Measurements from ENCODE around the gene MUCL1.
"Not testable (repeated sequence)": the region's sequence is repeated elsewhere in the genome, so short reads cannot be mapped to it uniquely, and the experiment has no call there.

Gene MUCL1

DNA sequence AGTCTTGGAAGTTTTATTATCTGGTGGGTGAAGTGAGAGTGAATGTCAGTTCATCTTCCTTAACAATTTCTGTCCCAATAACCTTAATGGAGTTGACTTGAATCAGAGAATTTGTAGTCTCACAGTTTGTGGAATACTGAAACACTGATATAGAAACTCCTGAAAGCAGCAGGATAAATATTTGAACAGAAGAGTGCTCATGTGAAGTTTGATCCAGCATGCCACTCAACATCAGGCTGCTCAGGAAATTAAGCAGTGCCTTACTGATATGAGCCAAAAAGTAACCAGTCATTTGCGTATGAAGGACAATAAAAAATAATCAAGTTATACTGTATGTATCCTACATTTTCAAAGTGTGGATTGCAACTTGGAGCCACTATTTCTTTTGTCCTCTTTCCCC is 15.7 kb downstream of the MUCL1 start:
- no peak for FAIRE-seq
- TF ChIP-seq, protein P1, sequence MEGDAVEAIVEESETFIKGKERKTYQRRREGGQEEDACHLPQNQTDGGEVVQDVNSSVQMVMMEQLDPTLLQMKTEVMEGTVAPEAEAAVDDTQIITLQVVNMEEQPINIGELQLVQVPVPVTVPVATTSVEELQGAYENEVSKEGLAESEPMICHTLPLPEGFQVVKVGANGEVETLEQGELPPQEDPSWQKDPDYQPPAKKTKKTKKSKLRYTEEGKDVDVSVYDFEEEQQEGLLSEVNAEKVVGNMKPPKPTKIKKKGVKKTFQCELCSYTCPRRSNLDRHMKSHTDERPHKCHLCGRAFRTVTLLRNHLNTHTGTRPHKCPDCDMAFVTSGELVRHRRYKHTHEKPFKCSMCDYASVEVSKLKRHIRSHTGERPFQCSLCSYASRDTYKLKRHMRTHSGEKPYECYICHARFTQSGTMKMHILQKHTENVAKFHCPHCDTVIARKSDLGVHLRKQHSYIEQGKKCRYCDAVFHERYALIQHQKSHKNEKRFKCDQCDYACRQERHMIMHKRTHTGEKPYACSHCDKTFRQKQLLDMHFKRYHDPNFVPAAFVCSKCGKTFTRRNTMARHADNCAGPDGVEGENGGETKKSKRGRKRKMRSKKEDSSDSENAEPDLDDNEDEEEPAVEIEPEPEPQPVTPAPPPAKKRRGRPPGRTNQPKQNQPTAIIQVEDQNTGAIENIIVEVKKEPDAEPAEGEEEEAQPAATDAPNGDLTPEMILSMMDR (IDR thresholded peaks at IDR 0.05; ENCODE audit: insufficient read depth, missing control alignments): no peak
- no peak for DNase-seq (ENCODE audit: insufficient read length, low spot score)

DNA sequence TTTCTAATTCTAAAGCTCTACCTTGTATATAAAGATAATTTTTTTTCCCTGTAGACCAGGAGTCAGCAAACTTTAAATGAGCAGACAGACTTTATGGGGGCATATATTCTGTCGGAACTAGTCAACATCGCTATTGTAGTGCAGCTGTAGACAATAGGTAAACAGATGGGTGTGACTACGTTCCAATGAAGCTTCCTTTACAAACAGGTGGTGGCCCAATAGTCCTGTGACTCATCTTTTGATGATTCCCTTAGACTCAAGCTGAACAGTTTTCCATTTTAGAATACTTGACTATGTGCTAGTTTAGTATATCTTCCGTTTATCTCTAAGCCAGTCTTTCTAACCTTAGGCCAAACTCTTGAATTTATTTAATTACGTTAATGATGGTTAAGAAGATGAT is 16.3 kb downstream of the MUCL1 start:
- TF ChIP-seq, protein P1 (IDR thresholded peaks at IDR 0.05; ENCODE audit: insufficient read depth, missing control alignments): no peak
- FAIRE-seq (no peak), DNase-seq (ENCODE audit: insufficient read length, low spot score) (no peak)

DNA sequence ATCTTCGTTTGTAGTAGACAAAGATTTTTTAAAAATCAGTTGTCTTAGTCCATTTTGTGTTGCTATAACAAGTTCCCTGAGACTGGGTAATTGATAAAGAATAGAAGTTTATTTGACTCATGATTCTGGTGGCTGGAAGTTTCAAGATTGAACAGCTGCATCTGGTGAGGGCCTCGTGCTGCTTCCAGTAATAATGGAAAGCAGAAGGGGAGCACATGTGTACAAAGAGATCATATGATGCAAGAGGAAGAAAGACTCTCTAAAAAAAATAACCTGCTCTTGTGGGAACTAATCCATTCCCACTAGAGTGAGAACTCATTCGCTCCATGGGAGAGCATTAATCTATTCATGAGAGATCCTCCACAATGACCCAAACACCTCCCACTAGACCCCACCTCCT is 24.8 kb downstream of the MUCL1 start:
- no peak for DNase-seq (ENCODE audit: insufficient read length, low spot score)
- TF ChIP-seq, protein P1 (IDR thresholded peaks at IDR 0.05; ENCODE audit: insufficient read depth, missing control alignments): no peak
- FAIRE-seq: no peak

DNA sequence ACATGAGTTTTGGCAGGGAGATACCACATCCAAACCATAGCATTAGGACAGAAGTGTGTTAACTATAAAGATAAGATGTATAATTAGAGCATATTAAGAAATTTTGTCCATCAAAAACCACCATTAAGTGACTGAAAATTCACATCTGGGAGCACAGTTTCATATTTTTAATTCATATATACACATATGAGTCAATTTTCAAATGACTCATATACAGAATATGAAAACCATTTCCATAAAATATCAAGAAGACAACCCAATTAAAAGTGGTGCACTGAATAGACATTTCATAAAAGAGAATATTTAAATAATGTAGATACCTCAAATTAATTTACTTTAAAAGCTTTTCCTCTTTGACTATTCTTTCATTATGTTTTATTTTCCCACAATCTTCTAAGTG is 25.3 kb downstream of the MUCL1 start:
- TF ChIP-seq, protein P1 (IDR thresholded peaks at IDR 0.05; ENCODE audit: insufficient read depth, missing control alignments): no peak
- FAIRE-seq (no peak), DNase-seq (ENCODE audit: insufficient read length, low spot score) (no peak)

DNA sequence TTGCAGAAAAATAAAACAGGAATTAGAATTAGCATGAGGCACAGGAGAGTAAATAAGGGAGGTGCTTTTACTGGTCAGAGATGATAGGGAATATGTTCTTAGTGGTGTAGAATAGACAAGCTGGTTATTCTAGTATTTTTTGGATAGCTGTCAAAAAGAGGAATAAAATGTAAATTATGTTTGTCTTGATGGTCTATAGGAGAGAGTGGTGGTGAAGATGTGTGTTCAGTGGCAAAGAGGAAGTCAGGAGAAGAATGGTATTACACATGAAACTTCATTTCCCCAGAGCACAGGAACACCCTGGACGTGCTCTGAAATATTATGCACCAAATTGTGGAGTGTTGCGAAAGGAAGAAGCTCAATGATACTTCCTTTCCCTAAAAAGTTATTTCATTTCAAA is 27.8 kb downstream of the MUCL1 start:
- DNase-seq (ENCODE audit: insufficient read length, low spot score) (no peak), FAIRE-seq (no peak)
- TF ChIP-seq, protein P1 (IDR thresholded peaks at IDR 0.05; ENCODE audit: insufficient read depth, missing control alignments): no peak

DNA sequence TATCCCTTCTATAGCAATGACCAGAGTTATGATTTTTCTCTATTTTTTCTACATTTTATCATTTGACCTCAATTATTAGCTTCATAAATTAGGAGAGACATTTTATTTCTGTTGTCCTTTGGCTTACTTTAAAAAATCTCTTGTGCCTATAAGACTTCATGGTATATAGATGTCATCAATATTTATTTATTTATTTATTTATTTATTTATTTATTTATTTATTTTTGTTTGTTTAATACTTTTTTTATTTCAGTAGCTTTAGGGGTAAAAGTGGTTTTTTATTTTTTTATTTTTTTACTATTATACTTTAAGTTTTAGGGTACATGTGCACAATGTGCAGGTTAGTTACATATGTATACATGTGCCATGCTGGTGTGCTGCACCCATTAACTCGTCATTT is 28.3 kb downstream of the MUCL1 start:
- DNase-seq (ENCODE audit: insufficient read length, low spot score); FAIRE-seq: not testable (repeated sequence)

DNA sequence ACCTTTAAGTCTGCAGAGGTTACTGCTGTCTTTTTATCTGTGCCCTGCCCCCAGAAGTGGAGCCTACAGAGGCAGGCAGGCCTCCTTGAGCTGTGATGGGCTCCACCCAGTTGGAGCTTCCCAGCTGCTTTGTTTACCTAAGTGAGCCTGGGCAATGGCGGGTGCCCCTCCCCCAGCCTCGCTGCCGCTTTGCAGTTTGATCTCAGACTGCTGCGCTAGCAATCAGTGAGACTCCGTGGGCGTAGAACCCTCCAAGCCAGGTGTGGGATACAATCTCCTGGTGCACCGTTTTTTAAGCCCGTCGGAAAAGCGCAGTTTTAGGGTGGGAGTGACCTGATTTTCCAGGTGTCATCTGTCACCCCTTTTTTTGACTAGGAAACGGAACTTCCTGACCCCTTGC is 34.1 kb downstream of the MUCL1 start:
- DNase-seq (ENCODE audit: insufficient read length, low spot score); FAIRE-seq: not testable (repeated sequence)

DNA sequence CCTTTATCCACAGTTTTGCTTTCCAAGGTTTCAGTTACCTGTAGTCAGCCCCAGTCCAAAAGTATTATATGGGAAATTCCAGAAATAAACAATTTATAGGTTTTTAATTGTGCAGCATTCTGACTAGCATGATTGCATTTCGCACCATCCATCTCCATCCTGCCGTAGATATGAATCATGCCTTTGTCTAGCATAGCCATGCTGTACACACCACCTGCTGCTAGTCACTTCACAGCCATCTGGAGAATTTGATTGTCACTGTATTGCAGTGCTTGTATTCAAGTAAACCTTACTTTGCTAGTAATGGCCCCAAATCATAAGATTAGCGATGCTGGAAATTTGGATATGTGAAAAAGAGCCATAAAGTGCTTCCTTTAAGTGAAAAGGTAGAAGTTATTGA is 36.0 kb downstream of the MUCL1 start:
- TF ChIP-seq, protein P1 (IDR thresholded peaks at IDR 0.05; ENCODE audit: insufficient read depth, missing control alignments): no peak
- DNase-seq (ENCODE audit: insufficient read length, low spot score) (no peak), FAIRE-seq (no peak)

All from D721Med (cell line).